ENCODE data around the gene PODNL1.

PODNL1 gene

GRCh38 chr19:13965377-13965896 lies 27.2 kb upstream of the PODNL1 start:
- no peak overlapping the region for H3K23ac ChIP-seq (ENCODE audit: low read length)
- no CpG with 5 or more reads among the region's 24 CpGs for WGBS (ENCODE audit: extremely low coverage, insufficient coverage, insufficient read length)
- no peak overlapping the region for H3K9ac ChIP-seq (ENCODE audit: low read length)
- no peaks in the 10 kb centered on the region for H3K4me1 ChIP-seq (ENCODE audit: control insufficient read depth in 1 of 2, insufficient read depth in 2 of 2, low read length in 2 of 2)
- no peak overlapping the region for H3K4me3 ChIP-seq (ENCODE audit: low read depth, low read length)
- no peak overlapping the region for H2AK5ac ChIP-seq (ENCODE audit: low read length)
- no peak overlapping the region for H4K91ac ChIP-seq (ENCODE audit: low read depth, low read length)
- H3K79me2 ChIP-seq (ENCODE audit: control insufficient read depth, insufficient read depth, low read length, poor library complexity), result no peaks in the 10 kb centered on the region
- no peak overlapping the region for H4K12ac ChIP-seq (ENCODE audit: low read depth, low read length)
- no peak overlapping the region for H3K4me2 ChIP-seq (ENCODE audit: low read length)
- no peak overlapping the region for H4K8ac ChIP-seq (ENCODE audit: low read depth, low read length)
- H3K9me3 ChIP-seq (ENCODE audit: insufficient read depth, low read depth, low read length), result peaks cover 7% of the 10 kb centered on the region
- H3K27me3 ChIP-seq (ENCODE audit: insufficient read depth, low read length), result no peaks in the 10 kb centered on the region
- no peak overlapping the region for H3K4ac ChIP-seq (ENCODE audit: low read depth, low read length)
- H3K36me3 ChIP-seq (ENCODE audit: control insufficient read depth in 1 of 2, insufficient read depth in 2 of 2, low read length in 2 of 2), result peaks cover 75 to 82% of the 10 kb centered on the region in 2 experiments
- no peak overlapping the region for H2BK120ac ChIP-seq (ENCODE audit: insufficient read depth, low read length, poor library complexity)
- H2BK12ac ChIP-seq (ENCODE audit: low read length), result no peak overlapping the region
- H3K79me1 ChIP-seq (ENCODE audit: low read length), result no peaks in the 10 kb centered on the region
- no peak overlapping the region for H2AFZ ChIP-seq (ENCODE audit: insufficient read depth, low read length, poor library complexity)
- no peak overlapping the region for H3K14ac ChIP-seq (ENCODE audit: low read length)
- H2BK5ac ChIP-seq (ENCODE audit: low read depth, low read length, poor library complexity), result no peak overlapping the region
- H3K18ac ChIP-seq (ENCODE audit: low read length), result no peak overlapping the region
- no peak overlapping the region for H3K27ac ChIP-seq (ENCODE audit: low read depth, low read length)
- no peak for DNase-seq

- Histone ChIP-seq H3K23ac (ENCODE audit: low read length) (no peak overlapping the region), H3K27me3 (ENCODE audit: insufficient read depth, low read length) (no peaks in the 10 kb centered on the region), H2BK120ac (ENCODE audit: insufficient read depth, low read length, poor library complexity) (no peak overlapping the region), H3K79me2 (ENCODE audit: control insufficient read depth, insufficient read depth, low read length, poor library complexity) (no peaks in the 10 kb centered on the region), H3K27ac (ENCODE audit: low read depth, low read length) (no peak overlapping the region), H2BK5ac (ENCODE audit: low read depth, low read length, poor library complexity) (no peak overlapping the region), H3K18ac (ENCODE audit: low read length) (no peak overlapping the region), H3K4ac (ENCODE audit: low read depth, low read length) (no peak overlapping the region), H4K8ac (ENCODE audit: low read depth, low read length) (no peak overlapping the region), H3K79me1 (ENCODE audit: low read length) (no peaks in the 10 kb centered on the region), H3K4me2 (ENCODE audit: low read length) (no peak overlapping the region), H3K9me3 (ENCODE audit: insufficient read depth, low read depth, low read length) (peaks cover 7% of the 10 kb centered on the region), H3K4me3 (ENCODE audit: low read depth, low read length) (no peak overlapping the region), H3K9ac (ENCODE audit: low read length) (no peak overlapping the region), H3K36me3 (ENCODE audit: control insufficient read depth in 1 of 2, insufficient read depth in 2 of 2, low read length in 2 of 2) (peaks cover 75 to 83% of the 10 kb centered on the region in 2 experiments), H2AFZ (ENCODE audit: insufficient read depth, low read length, poor library complexity) (no peak overlapping the region), H4K12ac (ENCODE audit: low read depth, low read length) (no peak overlapping the region), H3K4me1 (ENCODE audit: control insufficient read depth in 1 of 2, insufficient read depth in 2 of 2, low read length in 2 of 2) (no peaks in the 10 kb centered on the region), H2AK5ac (ENCODE audit: low read length) (no peak overlapping the region), H3K14ac (ENCODE audit: low read length) (no peak overlapping the region), H4K91ac (ENCODE audit: low read depth, low read length) (no peak overlapping the region), H2BK12ac (ENCODE audit: low read length) (no peak overlapping the region)
- no peak for DNase-seq
- WGBS (ENCODE audit: extremely low coverage, insufficient coverage, insufficient read length), result no CpG with 5 or more reads among the region's 5 CpGs
These were observed 26.6 kb upstream of the PODNL1 start for GRCh38 chr19:13964776-13965175.

- H3K23ac ChIP-seq (ENCODE audit: low read length), result no peak overlapping the region
- H3K4me3 ChIP-seq (ENCODE audit: low read depth, low read length), result no peak overlapping the region
- no peaks in the 10 kb centered on the region for H3K79me1 ChIP-seq (ENCODE audit: low read length)
- no peak overlapping the region for H2AK5ac ChIP-seq (ENCODE audit: low read length)
- no peak overlapping the region for H4K12ac ChIP-seq (ENCODE audit: low read depth, low read length)
- H2AFZ ChIP-seq (ENCODE audit: insufficient read depth, low read length, poor library complexity), result no peak overlapping the region
- H3K4me2 ChIP-seq (ENCODE audit: low read length), result no peak overlapping the region
- H3K27me3 ChIP-seq (ENCODE audit: insufficient read depth, low read length), result no peaks in the 10 kb centered on the region
- WGBS (ENCODE audit: extremely low coverage, insufficient coverage, insufficient read length), result no CpG with 5 or more reads among the region's 48 CpGs
- peaks cover 0 to 2% of the 10 kb centered on the region in 2 experiments for H3K4me1 ChIP-seq (ENCODE audit: control insufficient read depth in 1 of 2, insufficient read depth in 2 of 2, low read length in 2 of 2)
- H3K14ac ChIP-seq (ENCODE audit: low read length), result no peak overlapping the region
- H3K36me3 ChIP-seq (ENCODE audit: control insufficient read depth in 1 of 2, insufficient read depth in 2 of 2, low read length in 2 of 2), result peaks cover 77 to 84% of the 10 kb centered on the region in 2 experiments
- no peak overlapping the region for H3K18ac ChIP-seq (ENCODE audit: low read length)
- H3K27ac ChIP-seq (ENCODE audit: low read depth, low read length), result no peak overlapping the region
- no peak overlapping the region for H2BK12ac ChIP-seq (ENCODE audit: low read length)
- H3K9me3 ChIP-seq (ENCODE audit: insufficient read depth, low read depth, low read length), result peaks cover 7% of the 10 kb centered on the region
- no peak for DNase-seq
- H2BK5ac ChIP-seq (ENCODE audit: low read depth, low read length, poor library complexity), result no peak overlapping the region
- H2BK120ac ChIP-seq (ENCODE audit: insufficient read depth, low read length, poor library complexity), result no peak overlapping the region
- H3K4ac ChIP-seq (ENCODE audit: low read depth, low read length), result no peak overlapping the region
- no peak overlapping the region for H3K9ac ChIP-seq (ENCODE audit: low read length)
- H4K91ac ChIP-seq (ENCODE audit: low read depth, low read length), result no peak overlapping the region
- no peaks in the 10 kb centered on the region for H3K79me2 ChIP-seq (ENCODE audit: control insufficient read depth, insufficient read depth, low read length, poor library complexity)
- no peak overlapping the region for H4K8ac ChIP-seq (ENCODE audit: low read depth, low read length)
These were observed 25.4 kb upstream of the PODNL1 start for GRCh38 chr19:13963603-13964105.

- Histone ChIP-seq H3K23ac (ENCODE audit: low read length) (no peak overlapping the region), H3K79me2 (ENCODE audit: control insufficient read depth, insufficient read depth, low read length, poor library complexity) (no peaks in the 10 kb centered on the region), H4K91ac (ENCODE audit: low read depth, low read length) (no peak overlapping the region), H3K9ac (ENCODE audit: low read length) (no peak overlapping the region), H3K4me2 (ENCODE audit: low read length) (peak overlapping the region; percentile 10), H3K4me3 (ENCODE audit: low read depth, low read length) (peak overlapping the region; percentile 9), H3K4me1 (ENCODE audit: control insufficient read depth in 1 of 2, insufficient read depth in 2 of 2, low read length in 2 of 2) (peaks cover 0 to 2% of the 10 kb centered on the region in 2 experiments), H2BK5ac (ENCODE audit: low read depth, low read length, poor library complexity) (no peak overlapping the region), H3K79me1 (ENCODE audit: low read length) (no peaks in the 10 kb centered on the region), H4K12ac (ENCODE audit: low read depth, low read length) (no peak overlapping the region), H3K36me3 (ENCODE audit: control insufficient read depth in 1 of 2, insufficient read depth in 2 of 2, low read length in 2 of 2) (peaks cover 78 to 85% of the 10 kb centered on the region in 2 experiments), H3K27me3 (ENCODE audit: insufficient read depth, low read length) (no peaks in the 10 kb centered on the region), H2BK12ac (ENCODE audit: low read length) (no peak overlapping the region), H3K18ac (ENCODE audit: low read length) (no peak overlapping the region), H3K4ac (ENCODE audit: low read depth, low read length) (no peak overlapping the region), H2AFZ (ENCODE audit: insufficient read depth, low read length, poor library complexity) (no peak overlapping the region), H2AK5ac (ENCODE audit: low read length) (no peak overlapping the region), H3K9me3 (ENCODE audit: insufficient read depth, low read depth, low read length) (peaks cover 7% of the 10 kb centered on the region), H3K27ac (ENCODE audit: low read depth, low read length) (no peak overlapping the region), H4K8ac (ENCODE audit: low read depth, low read length) (no peak overlapping the region), H2BK120ac (ENCODE audit: insufficient read depth, low read length, poor library complexity) (no peak overlapping the region), H3K14ac (ENCODE audit: low read length) (no peak overlapping the region)
- no CpG with 5 or more reads among the region's 89 CpGs for WGBS (ENCODE audit: extremely low coverage, insufficient coverage, insufficient read length)
- no peak for DNase-seq
These were observed 24.7 kb upstream of the PODNL1 start for GRCh38 chr19:13962699-13963602.
